ENCODE data around the gene GRXCR2.

GRXCR2 gene

DNA sequence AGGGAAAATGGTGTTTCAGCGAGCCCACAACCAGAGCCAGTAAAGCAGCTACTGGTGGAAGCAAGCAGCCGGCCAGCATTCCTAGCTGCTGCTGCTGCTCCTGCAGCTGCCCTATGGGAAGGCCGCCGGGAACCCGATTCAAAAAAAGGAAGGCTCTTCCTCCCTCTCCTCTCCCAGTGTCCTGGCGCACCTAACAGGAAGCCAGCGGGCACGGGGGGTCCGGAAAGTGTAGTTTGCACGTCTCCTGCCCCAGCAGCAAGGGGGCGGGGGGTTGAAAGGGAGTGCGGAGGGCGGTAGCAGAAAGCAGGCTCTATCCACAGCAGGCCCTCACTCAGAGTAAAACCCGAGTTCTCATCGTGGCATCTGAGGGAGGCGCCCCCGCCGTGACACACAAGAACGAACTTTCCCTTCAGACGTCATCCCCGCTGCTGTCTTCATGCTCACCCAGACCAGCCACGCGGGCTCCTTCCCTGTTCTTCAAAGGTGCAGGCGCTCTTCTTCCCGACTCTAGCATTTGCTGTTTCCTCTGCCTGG lies 16.5 kb downstream of the GRXCR2 start:
- TF ChIP-seq, protein P1, sequence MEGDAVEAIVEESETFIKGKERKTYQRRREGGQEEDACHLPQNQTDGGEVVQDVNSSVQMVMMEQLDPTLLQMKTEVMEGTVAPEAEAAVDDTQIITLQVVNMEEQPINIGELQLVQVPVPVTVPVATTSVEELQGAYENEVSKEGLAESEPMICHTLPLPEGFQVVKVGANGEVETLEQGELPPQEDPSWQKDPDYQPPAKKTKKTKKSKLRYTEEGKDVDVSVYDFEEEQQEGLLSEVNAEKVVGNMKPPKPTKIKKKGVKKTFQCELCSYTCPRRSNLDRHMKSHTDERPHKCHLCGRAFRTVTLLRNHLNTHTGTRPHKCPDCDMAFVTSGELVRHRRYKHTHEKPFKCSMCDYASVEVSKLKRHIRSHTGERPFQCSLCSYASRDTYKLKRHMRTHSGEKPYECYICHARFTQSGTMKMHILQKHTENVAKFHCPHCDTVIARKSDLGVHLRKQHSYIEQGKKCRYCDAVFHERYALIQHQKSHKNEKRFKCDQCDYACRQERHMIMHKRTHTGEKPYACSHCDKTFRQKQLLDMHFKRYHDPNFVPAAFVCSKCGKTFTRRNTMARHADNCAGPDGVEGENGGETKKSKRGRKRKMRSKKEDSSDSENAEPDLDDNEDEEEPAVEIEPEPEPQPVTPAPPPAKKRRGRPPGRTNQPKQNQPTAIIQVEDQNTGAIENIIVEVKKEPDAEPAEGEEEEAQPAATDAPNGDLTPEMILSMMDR (IDR thresholded peaks at IDR 0.05): no peak

DNA sequence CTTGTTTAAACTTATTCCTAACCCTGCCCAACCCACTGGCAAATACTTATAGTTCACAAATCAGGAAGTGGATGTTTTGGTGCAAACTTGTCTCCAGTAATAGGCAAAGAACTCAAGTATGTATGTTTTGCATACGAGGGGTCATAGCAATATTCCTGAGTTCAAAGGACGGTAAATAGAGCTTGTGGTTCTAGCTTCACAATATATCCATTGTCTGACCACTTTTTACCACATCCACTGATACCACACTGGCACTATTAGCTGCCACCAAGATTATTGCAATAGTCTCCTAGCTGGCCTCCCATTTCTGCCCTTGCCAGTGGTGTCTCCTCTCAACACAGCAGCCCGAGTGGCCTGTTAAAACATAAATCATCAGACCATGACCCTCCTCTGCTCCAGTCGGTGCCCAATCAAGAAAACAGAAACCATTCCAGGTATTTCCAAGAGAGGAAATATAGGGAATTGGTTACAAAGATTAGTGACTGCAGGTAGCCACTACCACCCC lies 17.0 kb downstream of the GRXCR2 start:
- TF ChIP-seq, protein P1 (IDR thresholded peaks at IDR 0.05): no peak

DNA sequence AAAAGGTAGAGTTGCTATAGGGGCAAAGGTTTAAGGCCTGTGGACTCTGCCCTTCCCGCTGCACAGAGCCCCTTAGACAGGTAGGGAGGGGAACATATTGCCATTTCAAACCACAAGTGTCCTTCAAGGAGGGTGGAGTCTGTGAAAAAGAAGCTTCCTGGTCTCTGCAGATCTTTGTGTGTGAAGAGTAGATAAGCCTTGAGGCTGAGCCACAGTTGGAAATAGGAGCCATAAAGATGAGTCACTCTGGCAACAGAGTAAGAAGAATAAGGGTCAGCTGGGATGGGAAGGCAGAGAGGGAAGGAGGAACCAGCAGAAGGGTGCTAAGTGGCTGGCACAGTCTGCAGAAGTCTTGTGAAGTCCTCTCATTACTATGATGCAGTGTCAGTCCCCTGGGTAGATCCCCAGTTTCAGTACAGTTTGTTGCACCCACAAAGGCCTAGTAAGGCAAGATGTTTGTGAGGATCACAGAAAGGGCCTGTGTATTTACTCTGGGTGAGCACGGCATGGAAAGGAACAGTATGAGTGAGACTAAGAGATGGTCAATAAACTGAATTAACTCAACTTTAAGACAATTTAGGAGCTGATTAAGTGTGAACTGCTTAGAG lies 18.1 kb downstream of the GRXCR2 start:
- TF ChIP-seq, protein P1 (IDR thresholded peaks at IDR 0.05): no peak

DNA sequence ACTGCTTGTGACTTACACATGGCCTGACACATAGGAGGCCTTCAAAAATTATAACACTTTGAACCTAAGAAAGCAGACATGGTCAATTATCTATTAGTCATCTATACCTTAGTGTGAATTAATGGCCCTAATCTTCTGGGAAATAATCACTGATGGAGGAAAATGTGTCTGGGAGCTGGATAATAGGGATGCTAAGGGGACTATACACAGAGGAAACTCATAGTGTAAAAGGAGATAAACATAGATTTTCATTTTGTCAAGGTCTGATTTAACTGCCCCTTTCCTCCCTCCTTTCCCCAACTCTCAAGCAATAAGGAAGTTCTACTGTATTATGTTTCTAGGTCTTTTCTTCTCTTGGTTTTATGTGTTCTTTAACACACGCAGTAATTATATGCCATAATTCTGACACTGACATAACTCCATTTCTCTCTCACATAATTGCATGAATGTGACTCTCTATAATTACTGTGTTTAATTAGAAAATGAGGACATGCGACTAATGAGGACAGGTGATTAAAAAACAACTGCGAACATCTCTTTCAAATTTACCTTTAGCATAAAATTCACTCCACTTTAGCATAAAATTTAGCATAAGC lies 18.9 kb downstream of the GRXCR2 start:
- TF ChIP-seq, protein P1 (IDR thresholded peaks at IDR 0.05): no peak

DNA sequence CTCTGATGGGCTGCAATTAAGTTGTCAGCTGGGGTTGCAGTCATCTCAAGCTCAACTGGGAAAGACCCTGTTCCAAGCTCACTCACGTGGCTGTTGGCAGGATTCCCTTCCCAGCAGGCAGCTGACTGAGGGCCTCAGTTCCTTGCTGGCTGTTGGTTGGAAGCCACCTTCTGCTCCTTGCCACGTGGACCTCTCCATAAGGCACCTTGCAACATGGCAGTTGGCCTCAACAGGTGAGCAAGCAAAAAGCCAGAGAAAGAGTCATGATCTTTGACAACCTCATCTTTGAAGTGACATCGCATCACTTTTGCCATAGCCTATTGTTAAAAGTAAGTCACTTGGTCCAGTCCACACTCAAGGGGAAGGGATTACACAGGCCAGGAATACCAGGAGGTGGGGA lies 19.8 kb downstream of the GRXCR2 start:
- TF ChIP-seq, protein P1 (IDR thresholded peaks at IDR 0.05): no peak

DNA sequence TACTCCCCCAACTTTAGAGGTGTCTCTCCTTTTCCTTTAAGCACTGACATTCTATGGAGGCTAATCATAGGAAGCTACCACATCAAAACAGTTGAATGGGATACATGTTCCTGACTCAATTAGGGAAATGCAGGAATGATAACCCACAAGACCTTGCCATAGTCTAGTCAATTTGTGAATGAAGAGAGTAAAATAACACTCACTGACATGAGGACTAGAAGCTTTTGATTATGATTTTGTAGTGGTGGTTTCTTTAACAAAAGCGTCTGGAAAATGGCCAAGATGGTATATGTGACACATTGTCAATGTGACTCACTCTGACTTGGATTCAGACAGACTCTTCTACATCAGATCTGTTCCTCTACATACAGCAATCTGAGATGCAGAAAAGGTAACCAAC lies 24.0 kb downstream of the GRXCR2 start:
- TF ChIP-seq, protein P1 (IDR thresholded peaks at IDR 0.05): no peak

DNA sequence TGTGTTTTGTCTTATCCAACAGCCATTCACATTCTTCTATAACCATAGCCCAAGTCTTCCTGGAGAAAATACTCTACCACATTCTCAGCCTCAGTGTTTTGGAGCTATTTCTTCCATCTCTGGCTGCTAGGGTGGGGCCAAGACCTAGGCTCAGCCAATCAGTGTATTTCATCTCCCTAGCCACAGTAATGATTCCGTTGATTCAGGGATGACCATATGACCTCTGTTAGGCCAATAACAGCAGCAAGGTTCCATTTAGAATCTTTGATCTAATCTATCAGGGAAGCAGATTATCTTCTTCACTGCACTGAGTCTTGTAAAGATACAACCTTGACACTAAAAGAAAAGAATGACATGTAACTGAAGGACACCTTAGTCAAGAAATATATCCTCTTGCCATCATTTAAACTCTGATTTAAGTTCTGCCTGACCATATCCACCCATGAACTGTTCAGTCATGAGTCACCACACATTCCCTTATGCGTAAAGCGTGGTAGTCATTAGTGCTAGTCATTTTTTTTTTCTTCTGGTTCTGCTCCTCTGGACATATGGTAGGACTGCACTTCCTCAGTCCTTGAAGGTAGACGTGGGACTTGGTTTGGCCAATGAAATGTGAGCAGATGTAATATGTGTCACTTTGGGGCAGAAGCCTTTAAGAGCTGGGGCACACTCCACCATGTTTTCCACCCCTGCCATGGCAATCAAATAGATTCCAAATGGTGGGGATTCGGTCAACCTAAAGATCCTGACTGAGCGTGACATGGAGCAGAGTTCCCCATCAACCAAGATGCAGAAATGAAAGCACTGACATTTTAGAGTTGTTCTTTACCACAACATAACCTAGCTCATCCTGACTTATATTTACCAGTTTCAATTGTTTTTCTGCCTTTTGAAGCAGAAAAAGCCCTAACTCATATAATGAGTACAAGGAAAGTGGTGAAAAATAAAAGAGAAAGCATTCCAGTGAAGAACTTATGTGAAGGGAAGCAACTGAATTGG lies 25.0 kb downstream of the GRXCR2 start:
- TF ChIP-seq, protein P1 (IDR thresholded peaks at IDR 0.05): no peak
